ENCODE measurements around the gene C1QTNF9B.
"Not testable (repeated sequence)": the region's sequence is repeated elsewhere in the genome, so short reads cannot be mapped to it uniquely, and the experiment has no call there.

Gene C1QTNF9B

GRCh38 chr13:23893791-23894190 lies 3.5 kb downstream of the C1QTNF9B start:
- not testable (repeated sequence) for DNase-seq (ENCODE audit: low spot score)

- no peak for DNase-seq (ENCODE audit: low spot score)
Observed at GRCh38 chr13:23889615-23890607, 7.4 kb downstream of the C1QTNF9B start.

- DNase-seq (ENCODE audit: low spot score), result peak; percentile 92
Observed at GRCh38 chr13:23888658-23889614, 8.4 kb downstream of the C1QTNF9B start, which contains the start of gene MIPEP. TSS of gene MIPEP (minus strand) at chr13:23889400. CDS start at chr13:23889320, 80 bp downstream.

- DNase-seq (ENCODE audit: low spot score), result not testable (repeated sequence)
Observed at GRCh38 chr13:23884361-23884760, 12.9 kb downstream of the C1QTNF9B start.

GRCh38 chr13:23883255-23883654 lies 14.0 kb downstream of the C1QTNF9B start:
- DNase-seq (ENCODE audit: low spot score), result no peak

- DNase-seq (ENCODE audit: low spot score), result not testable (repeated sequence)
Observed at GRCh38 chr13:23881402-23881800, 15.9 kb downstream of the C1QTNF9B start.

- not testable (repeated sequence) for DNase-seq (ENCODE audit: low spot score)
Observed at GRCh38 chr13:23880493-23881401, 16.6 kb downstream of the C1QTNF9B start.

- no peak for DNase-seq (ENCODE audit: low spot score)
Observed at GRCh38 chr13:23877286-23877685, 20.0 kb downstream of the C1QTNF9B start.

- DNase-seq (ENCODE audit: low spot score), result no peak
Observed at GRCh38 chr13:23876265-23876664, 21.0 kb downstream of the C1QTNF9B start.

GRCh38 chr13:23871616-23872220 lies 25.6 kb downstream of the C1QTNF9B start:
- DNase-seq (ENCODE audit: low spot score), result peak; percentile 60

- DNase-seq (ENCODE audit: low spot score), result no peak
Observed at GRCh38 chr13:23870356-23871140, 26.8 kb downstream of the C1QTNF9B start.

GRCh38 chr13:23868521-23868920 lies 28.8 kb downstream of the C1QTNF9B start:
- DNase-seq (ENCODE audit: low spot score), result no peak

- no peak for DNase-seq (ENCODE audit: low spot score)
Observed at GRCh38 chr13:23867027-23867491, 30.2 kb downstream of the C1QTNF9B start.

GRCh38 chr13:23866420-23867026 lies 30.8 kb downstream of the C1QTNF9B start:
- DNase-seq (ENCODE audit: low spot score), result no peak

GRCh38 chr13:23865906-23866305 lies 31.4 kb downstream of the C1QTNF9B start:
- no peak for DNase-seq (ENCODE audit: low spot score)

GRCh38 chr13:23865026-23865425 lies 32.3 kb downstream of the C1QTNF9B start:
- DNase-seq (ENCODE audit: low spot score), result no peak

- no peak for DNase-seq (ENCODE audit: low spot score)
Observed at GRCh38 chr13:23861310-23861709, 36.0 kb downstream of the C1QTNF9B start.

- no peak for DNase-seq (ENCODE audit: low spot score)
Observed at GRCh38 chr13:23859904-23860303, 37.4 kb downstream of the C1QTNF9B start.

- no peak for DNase-seq (ENCODE audit: low spot score)
Observed at GRCh38 chr13:23859455-23859854, 37.8 kb downstream of the C1QTNF9B start.

All from LoVo (cell line).